ENCODE data around the gene GFRA1. TPM values are rescaled to one million over a fixed set of nuclear protein-coding genes. Genes with fewer than 3 reads are reported as not detected.

The GFRA1 gene
- total RNA-seq, 1 donor, result under 0.01 TPM

- no peak for DNase-seq (ENCODE audit: low read depth in 2 of 3, low spot score in 2 of 3)
These were observed 71.2 kb downstream of the GFRA1 start for GRCh38 chr10:116201670-116202430.

- no peak for DNase-seq (ENCODE audit: low read depth in 2 of 3, low spot score in 2 of 3)
These were observed 72.0 kb downstream of the GFRA1 start for GRCh38 chr10:116201011-116201410.

- no peak for DNase-seq (ENCODE audit: low read depth in 2 of 3, low spot score in 2 of 3)
These were observed 74.3 kb downstream of the GFRA1 start for GRCh38 chr10:116198676-116199035.

- DNase-seq (ENCODE audit: low read depth in 2 of 3, low spot score in 2 of 3), result no peak
These were observed 74.9 kb downstream of the GFRA1 start for GRCh38 chr10:116197946-116198675.

- no peak for DNase-seq (ENCODE audit: low read depth in 2 of 3, low spot score in 2 of 3)
These were observed 77.4 kb downstream of the GFRA1 start for GRCh38 chr10:116195583-116195982.

- DNase-seq (ENCODE audit: low read depth in 2 of 3, low spot score in 2 of 3), result no peak
These were observed 78.0 kb downstream of the GFRA1 start for GRCh38 chr10:116195039-116195438.

GRCh38 chr10:116194061-116194460 is 78.9 kb downstream of the GFRA1 start:
- no peak for DNase-seq (ENCODE audit: low read depth in 2 of 3, low spot score in 2 of 3)

- no peak for DNase-seq (ENCODE audit: low read depth in 2 of 3, low spot score in 2 of 3)
These were observed 82.1 kb downstream of the GFRA1 start for GRCh38 chr10:116190883-116191282.

- DNase-seq (ENCODE audit: low read depth in 2 of 3, low spot score in 2 of 3), result no peak
These were observed 86.7 kb downstream of the GFRA1 start for GRCh38 chr10:116186273-116186672.

- no peak for DNase-seq (ENCODE audit: low read depth in 2 of 3, low spot score in 2 of 3)
These were observed 87.7 kb downstream of the GFRA1 start for GRCh38 chr10:116185199-116185867.

GRCh38 chr10:116184512-116184794 is 88.6 kb downstream of the GFRA1 start:
- DNase-seq (ENCODE audit: low read depth in 2 of 3, low spot score in 2 of 3), result no peak

GRCh38 chr10:116183733-116184511 is 89.1 kb downstream of the GFRA1 start:
- DNase-seq (ENCODE audit: low read depth in 2 of 3, low spot score in 2 of 3), result no peak

GRCh38 chr10:116182426-116182825 is 90.6 kb downstream of the GFRA1 start:
- DNase-seq (ENCODE audit: low read depth in 2 of 3, low spot score in 2 of 3), result no peak

- no peak for DNase-seq (ENCODE audit: low read depth in 2 of 3, low spot score in 2 of 3)
These were observed 94.9 kb downstream of the GFRA1 start for GRCh38 chr10:116178086-116178605.

- DNase-seq (ENCODE audit: low read depth in 2 of 3, low spot score in 2 of 3), result no peak
These were observed 97.8 kb downstream of the GFRA1 start for GRCh38 chr10:116175231-116175630.

- no peak for DNase-seq (ENCODE audit: low read depth in 2 of 3, low spot score in 2 of 3)
These were observed 101.5 kb downstream of the GFRA1 start for GRCh38 chr10:116171505-116171904.

- DNase-seq (ENCODE audit: low read depth in 2 of 3, low spot score in 2 of 3), result no peak
These were observed 102.2 kb downstream of the GFRA1 start for GRCh38 chr10:116170815-116171250.

GRCh38 chr10:116169782-116170445 is 103.1 kb downstream of the GFRA1 start:
- no peak for DNase-seq (ENCODE audit: low read depth in 2 of 3, low spot score in 2 of 3)

- DNase-seq (ENCODE audit: low read depth in 2 of 3, low spot score in 2 of 3), result no peak
These were observed 104.3 kb downstream of the GFRA1 start for GRCh38 chr10:116168745-116169144.

GRCh38 chr10:116168329-116168728 is 104.7 kb downstream of the GFRA1 start:
- DNase-seq (ENCODE audit: low read depth in 2 of 3, low spot score in 2 of 3), result no peak

Data from hematopoietic multipotent progenitor cell (in vitro differentiated cells).